K562 (cell line): ENCODE measurements around the gene COP1. TPM values are rescaled to one million over a fixed set of nuclear protein-coding genes. Genes with fewer than 3 reads are reported as not detected.
"Not testable (repeated sequence)": the region's sequence is repeated elsewhere in the genome, so short reads cannot be mapped to it uniquely, and the experiment has no call there.

Source experiments
- ATAC-seq: fragments of 200-7000 bp; cut with Tn5 transposase; 3 replicates; pipeline ENCODE4 v1.9.1; 2020; ENCODE audit warnings: moderate library complexity
- BruUV-seq: library from RNA; stranded (reverse); fragments of 400-500 nt; replicated peaks from 2 replicates; lab custom pipeline; 2021; lab: Mats Ljungman, UMichigan
- CTCF ChIA-PET: fragments of 300-600 bp; formaldehyde crosslinking; extraction: SDS; loops from one replicate; lab custom pipeline; 2021; ENCODE audit warnings: low intra/inter-chr PET ratio; lab: Yijun Ruan, JAX
- POLR2A ChIA-PET: fragments of 300-600, 350-650 bp; sonication (Branson Sonifier 250); formaldehyde crosslinking; extraction: SDS; loops from one replicate; lab custom pipeline; 2021; ENCODE audit warnings: antibody characterized with exemption, inconsistent platforms; lab: Yijun Ruan, JAX
- DNase-seq, 4 experiments: peaks; one replicate each; pipeline versions ENCODE4 v3.0.0 to v3.0.0-alpha.2; 2011 to 2018; ENCODE audit warnings: low spot score in 3 of 4, mixed read lengths in 3 of 4; ENCODE audit errors: extremely low read depth in 1 of 4
- FAIRE-seq: peaks from 2 replicates; lab custom pipeline; 2011; peaks lifted over from hg19 to GRCh38; lab: Jason Lieb, UNC
- H2AFZ ChIP-seq: 2 replicates; pipeline ENCODE4 v1.6.0; 2011; ENCODE audit warnings: low read depth, low read length, control low read depth, inconsistent platforms
- H3K27ac ChIP-seq: fragments of 200-600 bp; 3 replicates; pipeline ENCODE4 v1.8.0; 2011; ENCODE audit warnings: low read depth, mild to moderate bottlenecking, control low read depth, inconsistent platforms, low read length, moderate library complexity, mixed read lengths; ENCODE audit errors: extremely low read depth
- H3K27me3 ChIP-seq, 2 experiments: fragments of 300-600 bp in 1 of 2; 2 replicates in 1 of 2; 3 replicates in 1 of 2; pipeline versions ENCODE4 v1.6.0 to v1.8.0; 2011; ENCODE audit warnings: inconsistent platforms in 2 of 2, low read length in 2 of 2, mild to moderate bottlenecking in 1 of 2, mixed read lengths in 1 of 2, moderate library complexity in 1 of 2; ENCODE audit not compliant: control insufficient read depth in 2 of 2, insufficient read depth in 2 of 2
- H3K36me3 ChIP-seq: fragments of 300-600 bp; 3 replicates; pipeline ENCODE4 v1.8.0; 2011; ENCODE audit warnings: mild to moderate bottlenecking, low read length, inconsistent platforms; ENCODE audit not compliant: control insufficient read depth, insufficient read depth
- H3K4me1 ChIP-seq, 2 experiments: fragments of 200-600 bp in 1 of 2; replicated peaks in 1 of 2; 2 replicates in 1 of 2; 3 replicates in 1 of 2; pipeline versions ENCODE4 v1.5.1 to v1.8.0; 2011; ENCODE audit warnings: inconsistent platforms in 2 of 2, low read length in 2 of 2, mild to moderate bottlenecking in 1 of 2, mixed read lengths in 1 of 2, moderate library complexity in 1 of 2; ENCODE audit not compliant: control insufficient read depth in 2 of 2, insufficient read depth in 2 of 2
- H3K4me2 ChIP-seq: 2 replicates; pipeline ENCODE4 v1.6.1; 2011; ENCODE audit warnings: low read length, control low read depth, inconsistent platforms, mixed read lengths; ENCODE audit not compliant: insufficient read depth
- H3K4me3 ChIP-seq: fragments of 200-600 bp; sonication (generic), shearing (Covaris generic); 2 replicates; pipeline ENCODE4 v1.5.1; 2016; ENCODE audit warnings: control low read depth, inconsistent platforms
- H3K79me2 ChIP-seq: fragments of 200-600 bp; 3 replicates; pipeline ENCODE4 v1.8.0; 2011; ENCODE audit warnings: low read length, inconsistent platforms; ENCODE audit not compliant: control insufficient read depth, insufficient read depth
- H3K9ac ChIP-seq, 2 experiments: 2 replicates each; pipeline versions ENCODE4 v1.6.0 to v1.6.1; 2011; ENCODE audit warnings: low read depth in 2 of 2, low read length in 2 of 2, control low read depth in 1 of 2, inconsistent platforms in 1 of 2, mild to moderate bottlenecking in 1 of 2, mixed read lengths in 1 of 2; ENCODE audit not compliant: insufficient read depth in 1 of 2
- H3K9me1 ChIP-seq: one replicate; pipeline ENCODE4 v1.6.0; 2011; ENCODE audit warnings: inconsistent platforms, mild to moderate bottlenecking, low read length, moderate library complexity; ENCODE audit not compliant: control insufficient read depth, insufficient read depth
- H3K9me3 ChIP-seq: replicated peaks from 2 replicates; pipeline ENCODE4 v1.5.1; 2011; ENCODE audit warnings: low read depth, low read length, inconsistent platforms; ENCODE audit not compliant: control insufficient read depth, insufficient read depth
- H4K20me1 ChIP-seq: replicated peaks from 2 replicates; pipeline ENCODE4 v1.6.1; 2011; ENCODE audit warnings: low read length, inconsistent platforms, mixed read lengths; ENCODE audit not compliant: control insufficient read depth, insufficient read depth
- ARNT ChIP-seq, 2 experiments: fragments of 450-650 bp; IDR thresholded peaks; 2 replicates each; pipeline ENCODE4 v1.6.1; 2016; ENCODE audit warnings: mild to moderate bottlenecking in 1 of 2
- BCOR ChIP-seq: fragments of 450-650 bp; IDR thresholded peaks from 2 replicates; pipeline ENCODE4 v1.6.1; 2016
- EHMT2 ChIP-seq: fragments of 450-650 bp; IDR thresholded peaks from 2 replicates; pipeline ENCODE4 v1.6.1; 2018; ENCODE audit warnings: antibody characterized with exemption
- ELF1 ChIP-seq: fragments of 200-800 bp; sonication (Bioruptor generic); IDR thresholded peaks from 2 replicates; pipeline ENCODE4 v1.6.1; 2016; ENCODE audit warnings: missing genetic modification characterization, missing compliant biosample characterization
- MNT ChIP-seq, 2 experiments: fragments of 450-650 bp; conservative IDR thresholded peaks; 2 replicates each; pipeline ENCODE4 v1.6.1; 2017; ENCODE audit warnings: mild to moderate bottlenecking in 2 of 2, moderate library complexity in 2 of 2
- NFIC ChIP-seq: fragments of 450-650 bp; IDR thresholded peaks from 2 replicates; pipeline ENCODE4 v1.6.1; 2017; ENCODE audit warnings: mild to moderate bottlenecking, inconsistent platforms
- PKNOX1 ChIP-seq: fragments of 450-650 bp; IDR thresholded peaks from 2 replicates; pipeline ENCODE4 v1.6.1; 2016
- POLR2AphosphoS5 ChIP-seq: IDR thresholded peaks from 2 replicates; pipeline ENCODE4 v1.6.1; 2011; ENCODE audit warnings: mild to moderate bottlenecking, low read depth, low read length, moderate library complexity; ENCODE audit not compliant: control insufficient read depth, insufficient read depth
- RBFOX2 ChIP-seq: fragments of 200-400 bp; formaldehyde crosslinking; IDR thresholded peaks from 2 replicates; pipeline ENCODE4 v1.6.1; 2017; ENCODE audit warnings: low read depth, mild to moderate bottlenecking, low read length, moderate library complexity
- ZEB2 ChIP-seq: fragments of 450-650 bp; IDR thresholded peaks from 2 replicates; pipeline ENCODE4 v1.6.1; 2016
- ZFX ChIP-seq: sonication (generic); formaldehyde crosslinking; IDR thresholded peaks from 2 replicates; pipeline ENCODE4 v1.8.0; 2022; ENCODE audit warnings: mild to moderate bottlenecking, missing genetic modification reagents, moderate library complexity
- ZNF444 ChIP-seq: fragments of 250-450 bp; sonication (Bioruptor Pico); IDR thresholded peaks from 2 replicates; pipeline ENCODE4 v1.4.0; 2020; ENCODE audit warnings: mild to moderate bottlenecking, moderate library complexity
- WGBS: fragments of 100-300 bp; shearing (Covaris generic); methylation state at CpG from one replicate; pipeline ENCODE4 v1.1.6; 2016; ENCODE audit warnings: low coverage, mixed read lengths; ENCODE audit not compliant: insufficient coverage; ENCODE audit errors: missing lambda C conversion rate; 5-methylcytosine and 5-hydroxymethylcytosine counted together
- in situ Hi-C: fragments of 300-500 bp; cut with MboI; formaldehyde crosslinking; loops from 4 replicates; pipeline ENCODE4 v1.15.0; 2018; ENCODE audit warnings: inconsistent platforms, mixed read lengths
- intact Hi-C: fragments of 100-400 bp; cut with micrococcal nuclease; formaldehyde crosslinking; loops from 2 replicates; pipeline ENCODE4 v1.14.2; 2022
- polyA plus RNA-seq, 8 experiments: library from polyadenylated mRNA; depleted of rRNA in 4 of 8; stranded (reverse) in 5 of 8; unstranded in 3 of 8; fragments of >200 nt; fragmentation: Nextera tagmentation in 2 of 8; fragmentation: Illumina TruSeq in 1 of 8; extraction: Ambion mirVana in 2 of 8; extraction: Trizol in 1 of 8; gene quantifications; 2 replicates each; pipeline versions ENCODE4 v1.2.1 to v1.2.3, GENCODE V29; 2011 to 2014; ENCODE audit warnings: inconsistent platforms in 1 of 8, missing spikeins in 1 of 8
- total RNA-seq, 7 experiments: library from RNA; depleted of rRNA in 6 of 7; stranded (reverse); fragments of >200 nt in 6 of 7; fragmentation: Illumina TruSeq in 2 of 7; extraction: Trizol in 2 of 7; gene quantifications; 2 replicates each; pipeline versions ENCODE4 v1.2.1 to v1.2.3, GENCODE V29; 2011 to 2021; ENCODE audit warnings: low replicate concordance in 1 of 7

Gene COP1
- total and polyA plus RNA-seq, 9 of the 15 experiments (the other 6 are each of a cell fraction or from before 2014, with no cell fraction given), result 25.8 to 77.7 (median 58.6) TPM

- TF ChIP-seq ARNT (IDR thresholded peaks at IDR 0.05), result 0 out of 4 replicates have a peak, but pooled peaks of 1 of the 2 experiments have one; percentile 59
- TF ChIP-seq EHMT2, result peak; percentile 66; the same call in 1 of the 2 replicates
- no peak for TF ChIP-seq ZNF444 (CRISPR knock-in tag)
- TF ChIP-seq POLR2AphosphoS5, result no peak
- TF ChIP-seq MNT (conservative IDR thresholded peaks at IDR 0.05), result 0 out of 4 replicates have a peak, but pooled peaks of 1 of the 2 experiments have one; percentile 30
- peak; percentile 31; the same call in 1 of the 2 replicates for TF ChIP-seq PKNOX1
Measured at GRCh38 chr1:176205332-176205914, 1.7 kb downstream of the COP1 start (continued).

DNA sequence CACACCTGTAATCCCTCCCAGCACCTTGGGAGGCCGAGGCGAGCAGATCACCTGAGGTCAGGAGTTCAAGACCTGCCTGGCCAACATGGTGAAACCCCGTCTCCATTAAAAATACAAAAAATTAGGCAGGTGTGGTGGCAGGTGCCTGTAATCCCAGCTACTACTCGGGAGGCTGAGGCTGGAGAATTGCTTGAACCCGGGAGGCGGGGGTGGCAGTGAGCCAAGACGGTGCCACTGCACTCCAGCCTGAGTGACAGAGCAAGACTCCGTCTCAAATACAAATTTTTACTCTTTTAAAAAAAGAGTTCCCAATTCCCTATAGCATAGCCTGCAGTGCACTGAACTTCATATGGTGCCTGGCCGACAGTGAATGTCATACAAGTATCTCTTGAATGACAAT lies 2.4 kb downstream of the COP1 start:
- intact Hi-C loops, result loop anchor here (5.0 kb wide), 1 partner anchor 87 kb away; no protein-coding TSS in a partner anchor
- H3K9ac ChIP-seq, result peak overlapping the region; percentile 38 to 89; a peak in 2 of 4 replicates

More for the DNA sequence above, 2.4 kb downstream of the COP1 start:
- peaks cover 88% of the 10 kb centered on the region for H3K79me2 ChIP-seq
- in situ Hi-C loops, BruUV-seq, H3K9me1 ChIP-seq, H3K9me3 ChIP-seq: not testable (repeated sequence)
- H3K4me3 ChIP-seq, result peak overlapping the region; percentile 85
- peak overlapping the region; percentile 96 for H3K4me2 ChIP-seq
- peaks cover 4 to 21% of the 10 kb centered on the region in 2 experiments; a peak in 2 of 5 replicates for H3K4me1 ChIP-seq
- DNase-seq, result peak in 1 of 4 experiments; percentile 31
- TF ChIP-seq PKNOX1, result peak; percentile 81
- 0 out of 2 replicates have a peak, but pooled peaks have one; percentile 18 for TF ChIP-seq RBFOX2
- TF ChIP-seq NFIC, result peak; percentile 90
- TF ChIP-seq BCOR, result 0 out of 2 replicates have a peak, but pooled peaks have one; percentile 14
- peak; percentile 18; the same call in 1 of the 2 replicates for TF ChIP-seq ZFX (CRISPR knock-in tag)
- peak; percentile 39; the same call in 1 of the 2 replicates for TF ChIP-seq ZEB2
- TF ChIP-seq ELF1 (tag), result 0 out of 2 replicates have a peak, but pooled peaks have one; percentile 0
- TF ChIP-seq, all 486 proteins: peak for 7; not testable (repeated sequence) for 479
- WGBS, result 13% methylated on average over 9 of the region's 9 CpGs
- H3K27ac ChIP-seq, FAIRE-seq, H4K20me1 ChIP-seq, H3K36me3 ChIP-seq, H3K27me3 ChIP-seq, ATAC-seq, H2AFZ ChIP-seq, CTCF ChIA-PET: not testable (repeated sequence)
- POLR2A ChIA-PET, result interaction anchor here (1.2 to 2.3 kb wide), 2 partner anchors 8 to 9 kb away, joined by 3 to 20 read pairs; no protein-coding TSS in a partner anchor
